HepG2 (cell line): ENCODE results near the gene KLK10. TPM values are rescaled to one million over a fixed set of nuclear protein-coding genes. Genes with fewer than 3 reads are reported as not detected.

ENCODE experiments used
- ATAC-seq: fragments of 200-7000 bp; cut with Tn5 transposase; 3 replicates; pipeline ENCODE4 v1.9.1; 2020; ENCODE audit warnings: mild to moderate bottlenecking, moderate library complexity
- BruUV-seq: library from RNA; stranded (reverse); fragments of 400-500 nt; replicated peaks from 2 replicates; lab custom pipeline; 2021; lab: Mats Ljungman, UMichigan
- CTCF ChIA-PET: fragments of 300-600 bp; formaldehyde crosslinking; extraction: SDS; loops from one replicate; lab custom pipeline; 2021; ENCODE audit warnings: low total read pairs, inconsistent platforms, low intra/inter-chr PET ratio; lab: Yijun Ruan, JAX
- POLR2A ChIA-PET: fragments of 350-600 bp; sonication (Branson Sonifier 250); formaldehyde crosslinking; loops from one replicate; lab custom pipeline; 2020; ENCODE audit warnings: antibody characterized with exemption, inconsistent platforms; lab: Yijun Ruan, JAX
- DNase-seq: peaks from one replicate; pipeline ENCODE4 v3.0.0-alpha.2; 2015; ENCODE audit warnings: low spot score
- FAIRE-seq: peaks from 3 replicates; lab custom pipeline; 2011; peaks lifted over from hg19 to GRCh38; lab: Jason Lieb, UNC
- H2AFZ ChIP-seq: one replicate; pipeline ENCODE4 v1.6.1; 2011; ENCODE audit warnings: low read length, inconsistent platforms
- H3K27ac ChIP-seq: fragments of 300-600 bp; 3 replicates; pipeline ENCODE4 v1.8.0; 2011; ENCODE audit warnings: mixed run types, mild to moderate bottlenecking, mixed read lengths, low read length, inconsistent platforms; ENCODE audit not compliant: insufficient read depth; ENCODE audit errors: extremely low read length
- H3K27me3 ChIP-seq, 2 experiments: fragments of 200-600 bp in 1 of 2; 2 replicates in 1 of 2; 3 replicates in 1 of 2; pipeline versions ENCODE4 v1.6.0 to v1.8.0; 2011; ENCODE audit warnings: low read length in 2 of 2, mild to moderate bottlenecking in 2 of 2, moderate library complexity in 2 of 2, inconsistent platforms in 1 of 2; ENCODE audit not compliant: insufficient read depth in 2 of 2, control insufficient read depth in 1 of 2
- H3K36me3 ChIP-seq, 2 experiments: fragments of 200-600 bp in 1 of 2; replicated peaks in 1 of 2; 2 replicates in 1 of 2; 3 replicates in 1 of 2; pipeline versions ENCODE4 v1.5.1 to v1.8.0; 2011; ENCODE audit warnings: low read length in 2 of 2, inconsistent platforms in 1 of 2; ENCODE audit not compliant: insufficient read depth in 2 of 2, control insufficient read depth in 1 of 2
- H3K4me1 ChIP-seq: 2 replicates; pipeline ENCODE4 v1.5.1; 2012; ENCODE audit warnings: low read length, inconsistent platforms; ENCODE audit not compliant: insufficient read depth
- H3K4me2 ChIP-seq: 2 replicates; pipeline ENCODE4 v1.6.0; 2011; ENCODE audit warnings: low read depth, low read length, inconsistent platforms
- H3K4me3 ChIP-seq, 3 experiments: fragments of 200-600 bp in 1 of 3; sonication (generic), shearing (Covaris generic) in 1 of 3; replicated peaks in 1 of 3; 2 replicates each; pipeline ENCODE4 v1.5.1; 2011 to 2016; ENCODE audit warnings: low read length in 3 of 3, inconsistent platforms in 2 of 3, low read depth in 2 of 3, mild to moderate bottlenecking in 2 of 3, control low read depth in 1 of 3, mixed read lengths in 1 of 3; ENCODE audit not compliant: insufficient read depth in 1 of 3
- H3K79me2 ChIP-seq: one replicate; pipeline ENCODE4 v1.6.1; 2011; ENCODE audit warnings: low read length, inconsistent platforms; ENCODE audit not compliant: insufficient read depth
- H3K9ac ChIP-seq: 2 replicates; pipeline ENCODE4 v1.6.0; 2011; ENCODE audit warnings: mild to moderate bottlenecking, low read depth, low read length, inconsistent platforms; ENCODE audit not compliant: insufficient read depth
- H3K9me3 ChIP-seq: 2 replicates; pipeline ENCODE4 v1.5.1; 2012; ENCODE audit warnings: mild to moderate bottlenecking, low read length
- H4K20me1 ChIP-seq: 2 replicates; pipeline ENCODE4 v1.6.0; 2011; ENCODE audit warnings: inconsistent platforms, mild to moderate bottlenecking, low read length, moderate library complexity; ENCODE audit not compliant: insufficient read depth
- BCL6 ChIP-seq: IDR thresholded peaks from 2 replicates; pipeline ENCODE4 v1.6.1; 2016; ENCODE audit warnings: missing genetic modification reagents, missing compliant biosample characterization
- CBX1 ChIP-seq: IDR thresholded peaks from one replicate; pipeline ENCODE4 v1.6.1; 2016; ENCODE audit warnings: antibody characterized with exemption, low read depth
- CCDC6 ChIP-seq: sonication (generic); formaldehyde crosslinking; IDR thresholded peaks from 2 replicates; pipeline ENCODE4 v1.8.1; 2022; ENCODE audit warnings: mild to moderate bottlenecking, missing genetic modification reagents, moderate library complexity
- HMG20A ChIP-seq: IDR thresholded peaks from 2 replicates; pipeline ENCODE4 v1.6.1; 2016; ENCODE audit warnings: borderline replicate concordance
- JARID2 ChIP-seq: sonication (generic); formaldehyde crosslinking; IDR thresholded peaks from 2 replicates; pipeline ENCODE4 v1.8.1; 2023; ENCODE audit warnings: missing genetic modification reagents, inconsistent platforms; ENCODE audit not compliant: insufficient replicate concordance
- MIER3 ChIP-seq: IDR thresholded peaks from 2 replicates; pipeline ENCODE4 v1.6.1; 2016; ENCODE audit warnings: missing compliant biosample characterization, borderline replicate concordance
- SIN3B ChIP-seq: fragments of 150-350 bp; IDR thresholded peaks from 2 replicates; pipeline ENCODE4 v1.6.1; 2014; ENCODE audit warnings: low read length
- SP5 ChIP-seq: IDR thresholded peaks from 2 replicates; pipeline ENCODE4 v1.6.1; 2016; ENCODE audit warnings: low read depth, borderline replicate concordance
- SRY ChIP-seq: sonication (generic); formaldehyde crosslinking; IDR thresholded peaks from 2 replicates; pipeline ENCODE4 v1.8.0; 2022; ENCODE audit warnings: mild to moderate bottlenecking, missing genetic modification reagents
- ZKSCAN1 ChIP-seq: fragments of 150-350 bp; IDR thresholded peaks from 2 replicates; pipeline ENCODE4 v1.6.1; 2014; ENCODE audit warnings: low read length
- ZNF180 ChIP-seq: sonication (generic); formaldehyde crosslinking; IDR thresholded peaks from 2 replicates; pipeline ENCODE4 v1.4.0; 2020; ENCODE audit warnings: low read depth, missing genetic modification reagents, borderline replicate concordance
- ZNF564 ChIP-seq: sonication (generic); formaldehyde crosslinking; IDR thresholded peaks from 2 replicates; pipeline ENCODE4 v1.8.1; 2023; ENCODE audit warnings: mild to moderate bottlenecking, missing genetic modification reagents
- ZNF619 ChIP-seq: sonication (generic); formaldehyde crosslinking; IDR thresholded peaks from 2 replicates; pipeline ENCODE4 v1.4.0; 2020; ENCODE audit warnings: mild to moderate bottlenecking, missing genetic modification reagents
- ZNF75D ChIP-seq: sonication (generic); formaldehyde crosslinking; IDR thresholded peaks from 2 replicates; pipeline ENCODE4 v1.8.1; 2023; ENCODE audit warnings: missing genetic modification reagents, mild to moderate bottlenecking, borderline replicate concordance
- ZNF766 ChIP-seq: sonication (generic); formaldehyde crosslinking; IDR thresholded peaks from 2 replicates; pipeline ENCODE4 v1.5.0; 2020; ENCODE audit warnings: missing genetic modification reagents, borderline replicate concordance
- ZNF841 ChIP-seq: sonication (generic); formaldehyde crosslinking; IDR thresholded peaks from 2 replicates; pipeline ENCODE4 v1.8.1; 2023; ENCODE audit warnings: missing genetic modification reagents, borderline replicate concordance
- WGBS: methylation state at CpG from one replicate; pipeline ENCODE4 v1.1.6; 2017; ENCODE audit warnings: low lambda C conversion rate; 5-methylcytosine and 5-hydroxymethylcytosine counted together
- in situ Hi-C: cut with HindIII; loops from 2 replicates; pipeline ENCODE4 v1.10.0; 2017; ENCODE audit warnings: low pct_unique_long_range_greater_than_20kb; ENCODE audit not compliant: extremely low pct_ligation_motif_present
- intact Hi-C: fragments of 100-400 bp; cut with micrococcal nuclease; formaldehyde crosslinking; loops from one replicate; pipeline ENCODE4 v1.10.0; 2022; ENCODE audit not compliant: unreplicated experiment
- polyA plus RNA-seq, 8 experiments: library from polyadenylated mRNA; depleted of rRNA in 3 of 8; stranded (reverse) in 7 of 8; unstranded in 1 of 8; fragments of >200 nt; fragmentation: Illumina TruSeq in 4 of 8; extraction: Trizol in 4 of 8; gene quantifications; 2 replicates each; pipeline versions ENCODE4 v1.2.1 to v1.2.3, GENCODE V29; 2011 to 2016; ENCODE audit warnings: low read depth in 4 of 8, missing spikeins in 1 of 8, mixed read lengths in 1 of 8; ENCODE audit not compliant: insufficient read depth in 1 of 8
- total RNA-seq, 5 experiments: library from RNA; depleted of rRNA; stranded (reverse); fragments of >200 nt; fragmentation: Illumina TruSeq; extraction: Trizol; gene quantifications; 2 replicates each; pipeline ENCODE4 v1.2.3, GENCODE V29; 2016; ENCODE audit warnings: low read depth in 1 of 5
- TF ChIP-seq, protein P1 (sequence below): sonication (generic); formaldehyde crosslinking; IDR thresholded peaks from 2 replicates; pipeline ENCODE4 v1.5.1; 2020; ENCODE audit warnings: missing genetic modification reagents, mild to moderate bottlenecking, borderline replicate concordance
- TF ChIP-seq, protein P2 (sequence below), 2 experiments: sonication (generic) in 1 of 2; formaldehyde crosslinking in 1 of 2; IDR thresholded peaks; 2 replicates each; pipeline versions ENCODE4 v1.4.0 to v1.6.1; 2018 to 2020; ENCODE audit warnings: missing genetic modification reagents in 2 of 2, borderline replicate concordance in 1 of 2, low read depth in 1 of 2, mild to moderate bottlenecking in 1 of 2, missing biosample characterization in 1 of 2
- TF ChIP-seq, protein P3 (sequence below): sonication (generic); formaldehyde crosslinking; IDR thresholded peaks from 2 replicates; pipeline ENCODE4 v1.4.0; 2020; ENCODE audit warnings: missing genetic modification reagents

Gene KLK10
- total and polyA plus RNA-seq, 2 of the 13 experiments (the other 11 are each of a cell fraction or from before 2014, with no cell fraction given), result not detected

DNA sequence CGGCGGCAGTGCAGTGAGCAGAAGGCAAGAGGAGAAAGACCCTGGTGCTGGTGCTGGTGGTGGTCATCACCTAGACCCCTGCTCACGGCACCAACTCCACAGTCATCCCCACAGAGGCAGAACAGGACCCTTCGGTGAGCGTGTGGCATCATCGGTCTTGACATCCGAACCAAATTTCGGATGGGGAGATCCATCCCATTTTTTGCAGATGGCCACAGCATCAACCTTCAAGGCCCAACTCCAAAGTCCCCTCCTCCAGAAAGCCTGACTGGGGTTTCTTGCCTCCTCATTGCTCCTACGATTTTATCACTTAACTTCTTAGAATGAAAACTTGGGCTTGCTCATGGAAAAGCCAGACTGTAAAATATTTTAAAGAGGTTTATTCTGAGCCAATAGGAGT, 24.0 kb upstream of the KLK10 start:
- no peak overlapping the region for H3K9ac ChIP-seq
- H3K79me2 ChIP-seq, result no peaks in the 10 kb centered on the region
- DNase-seq (no peak), FAIRE-seq (no peak), ATAC-seq (no peak)
- in situ Hi-C loops, result no loop called here
- no peaks in the 10 kb centered on the region for H3K4me1 ChIP-seq
- no peak overlapping the region for H2AFZ ChIP-seq
- no peak overlapping the region for H3K4me3 ChIP-seq
- no peak overlapping the region for H3K4me2 ChIP-seq
- CTCF ChIA-PET, result no interaction called here
- 10% methylated on average over 6 of the region's 9 CpGs for WGBS
- H4K20me1 ChIP-seq, result no peaks in the 10 kb centered on the region
- BruUV-seq, result no TSS peak
- no peaks in the 10 kb centered on the region for H3K9me3 ChIP-seq
- H3K36me3 ChIP-seq, result no peaks in the 10 kb centered on the region
- POLR2A ChIA-PET, result no interaction called here
- intact Hi-C loops, result no loop called here
- TF ChIP-seq SRY (no peak), ZNF766 (no peak), ZNF75D (CRISPR knock-in tag) (no peak), MIER3 (CRISPR knock-in tag) (no peak), SIN3B (no peak), ZNF180 (CRISPR knock-in tag) (no peak), ZKSCAN1 (no peak), ZNF564 (CRISPR knock-in tag) (no peak), SP5 (CRISPR knock-in tag) (no peak), CCDC6 (CRISPR knock-in tag) (no peak), CBX1 (no peak), ZNF619 (no peak), ZNF841 (CRISPR knock-in tag) (no peak), JARID2 (no peak), BCL6 (CRISPR knock-in tag) (no peak), HMG20A (no peak)
- TF ChIP-seq, protein P1, sequence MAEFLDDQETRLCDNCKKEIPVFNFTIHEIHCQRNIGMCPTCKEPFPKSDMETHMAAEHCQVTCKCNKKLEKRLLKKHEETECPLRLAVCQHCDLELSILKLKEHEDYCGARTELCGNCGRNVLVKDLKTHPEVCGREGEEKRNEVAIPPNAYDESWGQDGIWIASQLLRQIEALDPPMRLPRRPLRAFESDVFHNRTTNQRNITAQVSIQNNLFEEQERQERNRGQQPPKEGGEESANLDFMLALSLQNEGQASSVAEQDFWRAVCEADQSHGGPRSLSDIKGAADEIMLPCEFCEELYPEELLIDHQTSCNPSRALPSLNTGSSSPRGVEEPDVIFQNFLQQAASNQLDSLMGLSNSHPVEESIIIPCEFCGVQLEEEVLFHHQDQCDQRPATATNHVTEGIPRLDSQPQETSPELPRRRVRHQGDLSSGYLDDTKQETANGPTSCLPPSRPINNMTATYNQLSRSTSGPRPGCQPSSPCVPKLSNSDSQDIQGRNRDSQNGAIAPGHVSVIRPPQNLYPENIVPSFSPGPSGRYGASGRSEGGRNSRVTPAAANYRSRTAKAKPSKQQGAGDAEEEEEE (CRISPR knock-in tag), result no peak
- TF ChIP-seq, protein P2, sequence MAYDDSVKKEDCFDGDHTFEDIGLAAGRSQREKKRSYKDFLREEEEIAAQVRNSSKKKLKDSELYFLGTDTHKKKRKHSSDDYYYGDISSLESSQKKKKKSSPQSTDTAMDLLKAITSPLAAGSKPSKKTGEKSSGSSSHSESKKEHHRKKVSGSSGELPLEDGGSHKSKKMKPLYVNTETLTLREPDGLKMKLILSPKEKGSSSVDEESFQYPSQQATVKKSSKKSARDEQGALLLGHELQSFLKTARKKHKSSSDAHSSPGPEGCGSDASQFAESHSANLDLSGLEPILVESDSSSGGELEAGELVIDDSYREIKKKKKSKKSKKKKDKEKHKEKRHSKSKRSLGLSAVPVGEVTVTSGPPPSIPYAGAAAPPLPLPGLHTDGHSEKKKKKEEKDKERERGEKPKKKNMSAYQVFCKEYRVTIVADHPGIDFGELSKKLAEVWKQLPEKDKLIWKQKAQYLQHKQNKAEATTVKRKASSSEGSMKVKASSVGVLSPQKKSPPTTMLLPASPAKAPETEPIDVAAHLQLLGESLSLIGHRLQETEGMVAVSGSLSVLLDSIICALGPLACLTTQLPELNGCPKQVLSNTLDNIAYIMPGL (CRISPR knock-in tag; IDR thresholded peaks at IDR 0.05; ENCODE audit: borderline replicate concordance in 1 of 2, low read depth in 1 of 2), result no peak
- TF ChIP-seq, protein P3, sequence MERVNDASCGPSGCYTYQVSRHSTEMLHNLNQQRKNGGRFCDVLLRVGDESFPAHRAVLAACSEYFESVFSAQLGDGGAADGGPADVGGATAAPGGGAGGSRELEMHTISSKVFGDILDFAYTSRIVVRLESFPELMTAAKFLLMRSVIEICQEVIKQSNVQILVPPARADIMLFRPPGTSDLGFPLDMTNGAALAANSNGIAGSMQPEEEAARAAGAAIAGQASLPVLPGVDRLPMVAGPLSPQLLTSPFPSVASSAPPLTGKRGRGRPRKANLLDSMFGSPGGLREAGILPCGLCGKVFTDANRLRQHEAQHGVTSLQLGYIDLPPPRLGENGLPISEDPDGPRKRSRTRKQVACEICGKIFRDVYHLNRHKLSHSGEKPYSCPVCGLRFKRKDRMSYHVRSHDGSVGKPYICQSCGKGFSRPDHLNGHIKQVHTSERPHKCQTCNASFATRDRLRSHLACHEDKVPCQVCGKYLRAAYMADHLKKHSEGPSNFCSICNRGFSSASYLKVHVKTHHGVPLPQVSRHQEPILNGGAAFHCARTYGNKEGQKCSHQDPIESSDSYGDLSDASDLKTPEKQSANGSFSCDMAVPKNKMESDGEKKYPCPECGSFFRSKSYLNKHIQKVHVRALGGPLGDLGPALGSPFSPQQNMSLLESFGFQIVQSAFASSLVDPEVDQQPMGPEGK (CRISPR knock-in tag), result no peak
- no peaks in the 10 kb centered on the region for H3K27me3 ChIP-seq
- H3K27ac ChIP-seq, result no peak overlapping the region
